ENCODE measurements around the gene CTTN.

Gene CTTN

GRCh38 chr11:70473873-70474690 is 75.8 kb downstream of the CTTN start:
- no peak for DNase-seq (ENCODE audit: low read depth in 2 of 2)

DNA sequence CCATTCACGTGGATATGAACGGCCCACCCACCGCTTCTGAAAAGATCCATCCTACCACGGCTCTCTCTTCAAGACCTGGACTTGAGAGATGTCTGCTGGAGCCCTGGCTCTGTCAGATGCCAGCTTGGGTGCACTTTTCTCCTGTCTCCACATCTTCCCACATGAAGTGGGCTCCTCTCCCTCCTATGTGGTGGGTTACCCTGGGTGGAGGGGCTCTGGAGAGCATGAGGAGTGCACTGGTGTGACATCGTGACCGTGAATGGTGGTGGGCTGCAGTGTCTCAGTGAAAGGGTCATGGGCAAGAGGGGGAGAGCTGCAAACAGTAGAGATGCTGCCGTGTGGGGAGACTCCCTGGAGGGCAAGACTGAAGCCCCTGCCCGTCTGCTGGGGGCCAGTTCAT is 76.4 kb downstream of the CTTN start:
- no peak for DNase-seq (ENCODE audit: low read depth in 2 of 2)

GRCh38 chr11:70476669-70477068 is 78.3 kb downstream of the CTTN start:
- DNase-seq (ENCODE audit: low read depth in 2 of 2): no peak

- DNase-seq (ENCODE audit: low read depth in 2 of 2): no peak
Observed at GRCh38 chr11:70477176-70477575, 78.8 kb downstream of the CTTN start.

DNA sequence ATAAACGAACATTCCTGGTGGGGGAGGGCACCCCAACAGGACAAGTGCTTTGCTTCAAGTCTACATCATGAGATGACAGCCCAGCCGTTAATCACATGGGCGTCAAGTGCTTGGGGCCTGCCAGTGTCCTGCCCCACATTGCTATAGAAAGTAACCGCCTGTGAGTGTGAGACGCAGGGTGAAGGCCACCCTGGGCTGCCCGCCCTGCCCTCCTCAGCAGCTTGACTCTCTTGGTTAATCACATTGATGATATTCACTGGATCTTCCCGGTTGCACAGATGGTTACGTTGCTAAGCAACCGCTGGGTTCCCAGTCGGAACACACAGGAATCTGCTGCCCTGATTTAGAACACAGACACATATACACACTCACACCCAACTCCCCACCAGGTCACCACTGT is 79.3 kb downstream of the CTTN start:
- DNase-seq (ENCODE audit: low read depth in 2 of 2): no peak

- no peak for DNase-seq (ENCODE audit: low read depth in 2 of 2)
Observed at GRCh38 chr11:70478166-70478890, 80.0 kb downstream of the CTTN start.

GRCh38 chr11:70480711-70481110 is 82.4 kb downstream of the CTTN start:
- DNase-seq (ENCODE audit: low read depth in 2 of 2): no peak

GRCh38 chr11:70481625-70482528 is 83.5 kb downstream of the CTTN start:
- no peak for DNase-seq (ENCODE audit: low read depth in 2 of 2)

- DNase-seq (ENCODE audit: low read depth in 2 of 2): no peak
Observed at GRCh38 chr11:70482529-70482917, 84.2 kb downstream of the CTTN start.

DNA sequence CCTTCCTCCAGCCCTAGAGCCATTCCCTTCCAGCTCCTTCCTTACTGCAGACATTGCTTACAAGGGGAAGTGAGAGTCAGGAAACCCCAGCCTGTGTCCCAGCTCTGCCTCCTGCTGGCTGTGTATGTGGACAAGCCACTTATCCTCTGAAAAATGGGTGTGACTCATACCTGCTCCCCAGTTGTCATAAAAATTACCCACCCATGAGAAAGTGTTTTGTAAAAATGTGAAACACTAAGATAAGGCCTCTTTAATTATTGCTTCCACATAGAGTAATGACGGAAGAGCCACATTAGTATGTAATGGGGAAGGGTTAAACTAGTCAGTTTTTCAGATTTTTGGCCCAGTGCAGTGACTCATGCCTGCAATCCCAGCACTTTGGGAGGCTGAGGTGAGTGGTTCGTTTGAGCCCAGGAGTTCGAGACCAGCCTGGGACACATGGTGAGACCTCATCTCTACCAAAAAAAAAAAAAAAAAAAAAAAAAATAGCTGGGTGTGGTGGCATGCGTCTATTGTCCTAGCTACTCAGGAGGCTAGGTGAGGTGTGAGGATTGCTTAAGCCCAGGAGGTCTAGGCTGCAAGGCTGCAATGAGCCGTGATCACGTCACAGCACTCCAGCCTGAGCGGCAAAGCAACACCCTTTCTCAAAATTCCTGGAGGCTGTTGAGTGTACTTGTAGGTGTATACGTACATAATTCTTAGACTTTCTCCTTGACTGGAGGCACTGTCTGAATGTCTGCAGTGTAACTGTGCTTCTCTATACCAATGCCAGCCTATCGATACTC is 84.9 kb downstream of the CTTN start:
- DNase-seq (ENCODE audit: low read depth in 2 of 2): no peak

DNA sequence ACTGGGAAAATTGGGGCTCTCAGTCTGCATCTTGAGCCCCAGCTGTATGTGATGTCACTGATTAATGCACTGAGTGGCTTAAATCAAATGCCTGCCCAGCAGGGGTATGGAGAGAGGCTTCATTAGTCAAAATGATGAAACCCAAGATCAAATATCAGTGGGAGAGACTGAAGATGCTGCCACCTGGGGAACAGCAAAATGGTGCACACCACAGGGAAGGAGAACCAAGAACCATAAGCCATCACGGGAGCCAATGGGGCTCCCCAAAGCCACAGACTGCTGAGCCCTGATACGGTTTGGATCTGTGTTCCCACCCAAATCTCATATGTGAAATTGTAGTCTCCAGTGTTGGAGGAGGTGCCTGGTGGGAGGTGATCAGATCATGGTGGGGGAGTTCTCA is 85.6 kb downstream of the CTTN start:
- no peak for DNase-seq (ENCODE audit: low read depth in 2 of 2)

GRCh38 chr11:70485326-70486025 is 87.1 kb downstream of the CTTN start:
- no peak for DNase-seq (ENCODE audit: low read depth in 2 of 2)

- DNase-seq (ENCODE audit: low read depth in 2 of 2): no peak
Observed at GRCh38 chr11:70486026-70486415, 87.7 kb downstream of the CTTN start.
